ENCODE measurements around the gene ZDHHC20.
"Not testable (repeated sequence)": the region's sequence is repeated elsewhere in the genome, so short reads cannot be mapped to it uniquely, and the experiment has no call there.

The ZDHHC20 gene

GRCh38 chr13:21443171-21443570 lies 15.9 kb downstream of the ZDHHC20 start:
- in situ Hi-C loops (cut with MboI; ENCODE audit: low sequenced_read_pairs), result no loop called here

DNA sequence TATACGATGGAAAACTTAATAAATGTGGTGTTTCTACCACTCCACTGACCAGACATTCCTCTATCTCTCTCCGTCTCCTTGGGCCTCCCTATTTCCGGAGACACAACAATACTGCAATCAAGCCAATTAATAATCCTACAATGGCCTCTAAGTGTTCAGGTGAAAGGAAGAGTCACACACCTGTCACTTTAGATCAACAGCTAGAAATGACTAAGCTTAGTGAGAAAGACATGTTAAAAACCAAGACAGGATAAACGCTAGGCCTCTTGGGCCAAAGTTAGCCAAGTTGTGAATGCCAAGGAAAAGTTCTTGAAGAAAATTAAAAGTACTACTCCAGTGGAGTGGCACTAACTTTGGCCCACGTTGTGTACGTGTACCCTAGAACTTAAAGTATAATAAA lies 22.5 kb downstream of the ZDHHC20 start:
- in situ Hi-C loops (cut with MboI; ENCODE audit: low sequenced_read_pairs), result no loop called here

- in situ Hi-C loops (cut with MboI; ENCODE audit: low sequenced_read_pairs), result no loop called here
These were observed 23.4 kb downstream of the ZDHHC20 start for GRCh38 chr13:21435687-21436151.

GRCh38 chr13:21435231-21435630 lies 23.9 kb downstream of the ZDHHC20 start:
- in situ Hi-C loops (cut with MboI; ENCODE audit: low sequenced_read_pairs), result no loop called here

DNA sequence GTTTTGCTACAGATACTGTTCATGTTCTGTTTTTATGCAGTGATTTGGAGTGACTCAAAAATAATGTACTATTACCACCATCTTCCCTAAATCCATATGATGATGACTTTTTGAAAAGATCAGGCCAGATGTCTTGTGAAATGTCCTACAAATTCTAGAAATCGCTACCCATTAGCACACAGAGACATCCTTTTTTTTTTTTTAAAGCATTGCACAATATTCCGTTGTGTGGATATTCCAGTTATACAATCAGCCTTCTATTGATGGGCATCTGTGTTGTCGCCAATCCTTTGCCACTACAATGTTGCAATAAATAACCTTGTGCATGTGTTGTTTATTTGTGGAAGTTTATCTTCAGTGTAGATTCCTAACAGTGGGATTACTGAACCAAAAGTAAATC lies 24.5 kb downstream of the ZDHHC20 start:
- in situ Hi-C loops (cut with MboI; ENCODE audit: low sequenced_read_pairs), result no loop called here

DNA sequence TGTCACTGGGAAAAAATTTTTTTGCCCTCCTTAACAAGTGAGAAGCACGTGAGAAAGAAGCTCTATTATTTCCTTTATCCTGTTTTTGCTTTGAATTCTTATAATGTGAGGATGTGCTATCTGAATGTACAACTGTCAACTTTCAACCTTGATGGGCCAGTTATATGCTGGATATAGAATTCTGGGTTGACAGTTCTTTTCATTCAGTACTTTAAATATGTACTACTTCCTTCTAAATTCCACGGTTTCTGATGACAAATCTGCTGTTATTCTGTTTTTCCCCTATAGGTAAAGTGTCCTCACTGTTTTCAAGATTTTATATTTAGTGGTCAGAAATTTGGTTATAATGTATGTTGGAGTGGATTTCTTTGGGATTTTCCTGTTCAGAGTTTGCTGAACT lies 29.9 kb downstream of the ZDHHC20 start:
- in situ Hi-C loops (cut with MboI; ENCODE audit: low sequenced_read_pairs), result no loop called here

GRCh38 chr13:21427741-21428140 lies 31.4 kb downstream of the ZDHHC20 start:
- in situ Hi-C loops (cut with MboI; ENCODE audit: low sequenced_read_pairs), result no loop called here

GRCh38 chr13:21426238-21426637 lies 32.9 kb downstream of the ZDHHC20 start:
- in situ Hi-C loops (cut with MboI; ENCODE audit: low sequenced_read_pairs), result no loop called here

DNA sequence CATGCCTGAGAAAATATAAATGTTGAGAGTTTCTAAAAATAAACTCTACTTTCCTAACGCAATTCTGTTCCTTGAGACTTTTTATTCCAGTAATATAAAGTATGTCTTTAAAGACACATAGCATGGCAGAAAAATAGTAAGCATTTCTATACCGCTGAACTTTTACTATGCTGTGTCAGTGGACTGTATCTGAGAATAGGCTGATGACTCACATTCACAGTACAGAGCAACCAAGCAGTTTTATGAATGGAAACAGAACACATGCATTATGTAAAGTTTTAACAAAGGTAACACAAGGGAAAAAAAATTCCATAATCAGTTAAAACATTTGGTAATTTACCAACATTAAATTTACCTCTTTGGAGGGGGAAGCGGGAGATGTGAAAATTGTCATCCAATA lies 38.4 kb downstream of the ZDHHC20 start:
- in situ Hi-C loops (cut with MboI; ENCODE audit: low sequenced_read_pairs), result no loop called here

- in situ Hi-C loops (cut with MboI; ENCODE audit: low sequenced_read_pairs), result no loop called here
These were observed 46.1 kb downstream of the ZDHHC20 start for GRCh38 chr13:21413013-21413412.

DNA sequence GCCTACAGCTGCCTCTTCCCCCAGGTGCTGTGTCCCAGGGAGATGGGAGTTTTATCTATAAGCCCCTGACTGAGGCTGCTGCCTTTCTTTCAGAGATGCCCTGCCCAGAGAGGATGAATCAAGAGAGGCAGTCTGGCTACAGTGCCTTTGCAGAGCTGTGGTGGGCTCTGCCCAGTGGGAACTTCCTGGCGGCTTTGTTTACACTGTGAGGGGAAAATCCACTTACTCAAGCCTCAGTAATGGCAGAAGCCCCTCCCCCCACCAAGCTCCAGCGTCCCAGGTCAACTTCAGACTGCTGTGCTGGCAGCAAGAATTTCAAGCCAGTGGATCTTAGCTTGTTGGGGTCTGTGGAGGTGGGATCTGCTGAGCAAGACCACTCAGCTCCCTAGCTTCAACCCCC lies 48.6 kb downstream of the ZDHHC20 start:
- in situ Hi-C loops (cut with MboI; ENCODE audit: low sequenced_read_pairs), result not testable (repeated sequence)

GRCh38 chr13:21405309-21405708 lies 53.8 kb downstream of the ZDHHC20 start:
- in situ Hi-C loops (cut with MboI; ENCODE audit: low sequenced_read_pairs), result no loop called here

DNA sequence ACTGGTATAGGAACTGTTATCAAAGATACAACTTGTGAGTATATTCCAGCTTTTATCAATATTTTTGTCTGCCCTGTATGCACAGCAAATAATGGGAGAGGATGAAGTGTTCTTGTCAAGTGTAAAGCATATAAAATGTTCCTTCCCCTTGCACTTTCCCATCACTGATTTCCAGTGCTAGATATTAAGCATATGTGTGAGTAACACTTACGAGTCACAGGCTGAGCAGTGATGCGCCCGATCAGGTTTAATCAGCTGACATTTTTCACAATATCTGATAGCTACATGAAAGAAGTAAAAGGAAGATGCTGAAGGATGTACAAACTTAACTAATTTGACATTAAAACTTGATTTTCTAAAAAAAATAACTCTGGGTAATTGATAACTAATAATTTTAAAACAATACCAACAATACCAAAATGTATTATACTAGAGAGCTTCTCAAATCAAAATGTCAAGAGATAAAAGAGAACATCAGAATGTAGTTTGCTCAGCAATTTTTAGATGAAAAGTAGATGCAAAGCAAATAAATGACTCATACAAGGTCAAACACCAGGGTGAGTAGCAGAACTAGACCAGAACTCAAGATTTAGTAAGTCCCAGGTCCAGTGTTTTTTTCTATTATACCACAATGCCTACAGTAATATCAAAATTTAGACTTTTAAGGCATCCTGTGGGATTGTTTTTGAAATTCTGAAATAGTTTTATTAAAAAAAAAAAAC lies 56.4 kb downstream of the ZDHHC20 start:
- in situ Hi-C loops (cut with MboI; ENCODE audit: low sequenced_read_pairs), result no loop called here

DNA sequence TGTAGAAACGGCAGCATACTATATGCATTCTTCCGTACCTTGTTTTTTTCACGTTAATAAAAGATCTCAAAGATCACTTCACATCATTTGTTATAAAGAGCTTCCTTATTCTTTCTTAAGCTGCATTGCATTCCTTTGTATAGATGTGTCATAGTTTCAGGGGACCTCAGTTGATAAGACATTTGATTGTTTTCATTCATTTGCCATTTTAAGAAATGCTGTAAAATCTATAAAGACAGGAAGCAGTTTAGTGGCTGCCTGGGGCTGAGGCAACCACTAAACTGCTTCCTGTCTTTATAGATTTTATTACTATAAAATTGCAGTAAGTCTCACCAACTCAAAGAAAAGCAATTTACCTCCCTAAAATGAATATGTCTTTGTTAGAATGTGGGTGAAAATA lies 59.4 kb downstream of the ZDHHC20 start:
- in situ Hi-C loops (cut with MboI; ENCODE audit: low sequenced_read_pairs), result no loop called here

- in situ Hi-C loops (cut with MboI; ENCODE audit: low sequenced_read_pairs), result no loop called here
These were observed 63.1 kb downstream of the ZDHHC20 start for GRCh38 chr13:21395953-21396352.

DNA sequence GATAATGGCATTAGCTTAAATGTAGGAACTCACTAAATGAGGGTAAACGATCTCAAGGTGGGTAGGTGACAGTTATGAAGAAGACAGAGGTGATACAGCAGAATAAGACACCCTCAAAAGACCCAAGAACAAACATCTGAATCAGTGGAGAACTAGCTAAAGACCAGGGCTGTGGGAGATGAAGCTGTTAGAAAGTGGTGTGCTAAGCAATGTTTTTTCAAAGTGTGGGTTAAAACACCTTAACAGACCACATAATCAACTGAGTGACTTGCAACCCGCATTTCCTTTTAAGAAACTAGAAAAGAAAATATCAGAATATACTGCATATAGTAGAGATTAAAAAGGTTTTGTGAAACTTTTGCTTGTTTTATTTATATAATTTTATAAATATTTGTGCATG lies 70.0 kb downstream of the ZDHHC20 start:
- in situ Hi-C loops (cut with MboI; ENCODE audit: low sequenced_read_pairs), result no loop called here

GRCh38 chr13:21385710-21386109 lies 73.4 kb downstream of the ZDHHC20 start:
- in situ Hi-C loops (cut with MboI; ENCODE audit: low sequenced_read_pairs), result no loop called here

GRCh38 chr13:21383090-21383489 lies 76.0 kb downstream of the ZDHHC20 start:
- in situ Hi-C loops (cut with MboI; ENCODE audit: low sequenced_read_pairs), result no loop called here

DNA sequence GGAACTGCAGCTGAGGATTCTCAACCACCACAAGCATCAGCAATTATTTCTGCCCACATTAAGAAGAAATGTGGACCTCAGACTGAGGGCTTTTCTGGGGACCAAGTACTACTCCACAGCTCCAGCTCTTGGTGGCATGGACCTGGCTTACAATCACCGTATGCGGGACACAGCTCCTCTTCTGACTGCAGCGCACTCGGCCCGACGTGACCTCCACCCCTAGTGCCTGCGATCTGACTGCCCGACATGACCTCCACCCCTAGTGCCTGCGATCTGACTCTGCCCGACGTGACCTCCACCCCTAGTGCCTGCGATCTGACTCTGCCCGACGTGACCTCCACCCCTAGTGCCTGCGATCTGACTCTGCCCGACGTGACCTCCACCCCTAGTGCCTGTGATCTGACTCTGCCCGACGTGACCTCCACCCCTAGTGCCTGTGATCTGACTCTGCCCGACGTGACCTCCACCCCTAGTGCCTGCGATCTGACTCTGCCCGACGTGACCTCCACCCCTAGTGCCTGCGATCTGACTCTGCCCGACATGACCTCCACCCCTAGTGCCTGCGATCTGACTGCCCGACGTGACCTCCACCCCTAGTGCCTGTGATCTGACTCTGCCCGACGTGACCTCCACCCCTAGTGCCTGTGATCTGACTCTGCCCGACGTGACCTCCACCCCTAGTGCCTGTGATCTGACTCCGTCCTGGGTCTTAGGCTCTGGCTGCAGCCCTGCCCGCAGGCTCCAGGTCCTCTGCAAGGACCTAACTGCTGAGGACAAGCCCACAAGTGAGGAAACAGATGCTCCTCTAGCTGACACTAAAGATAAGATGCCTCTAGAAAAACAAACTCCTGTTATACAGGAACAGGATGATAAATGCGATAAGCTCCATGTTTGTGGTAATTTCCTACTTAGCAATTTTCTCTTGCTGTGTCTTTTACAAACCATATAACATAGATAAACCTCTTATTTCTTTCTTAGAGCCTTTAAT lies 81.8 kb downstream of the ZDHHC20 start:
- in situ Hi-C loops (cut with MboI; ENCODE audit: low sequenced_read_pairs), result not testable (repeated sequence)

DNA sequence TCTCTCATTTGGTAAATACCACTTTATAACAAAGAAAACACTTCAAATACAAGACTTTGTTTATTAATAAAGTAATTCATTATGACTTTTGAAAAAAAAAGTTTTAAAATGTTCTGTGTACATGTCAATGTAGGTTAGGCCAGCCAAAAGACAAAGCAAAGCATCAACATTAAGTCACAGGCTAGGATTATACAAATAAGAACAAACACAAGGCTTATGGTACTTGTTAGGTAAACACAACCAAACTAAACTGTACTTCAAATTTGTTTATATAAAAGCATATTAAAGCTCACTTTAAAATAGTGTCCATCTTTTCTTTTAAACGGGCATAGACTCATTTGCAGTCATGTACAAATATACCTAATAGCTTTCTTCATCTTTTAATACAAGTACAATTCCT lies 86.6 kb downstream of the ZDHHC20 start:
- in situ Hi-C loops (cut with MboI; ENCODE audit: low sequenced_read_pairs), result no loop called here

- in situ Hi-C loops (cut with MboI; ENCODE audit: low sequenced_read_pairs), result no loop called here
These were observed 88.1 kb downstream of the ZDHHC20 start for GRCh38 chr13:21371011-21371410.

DNA sequence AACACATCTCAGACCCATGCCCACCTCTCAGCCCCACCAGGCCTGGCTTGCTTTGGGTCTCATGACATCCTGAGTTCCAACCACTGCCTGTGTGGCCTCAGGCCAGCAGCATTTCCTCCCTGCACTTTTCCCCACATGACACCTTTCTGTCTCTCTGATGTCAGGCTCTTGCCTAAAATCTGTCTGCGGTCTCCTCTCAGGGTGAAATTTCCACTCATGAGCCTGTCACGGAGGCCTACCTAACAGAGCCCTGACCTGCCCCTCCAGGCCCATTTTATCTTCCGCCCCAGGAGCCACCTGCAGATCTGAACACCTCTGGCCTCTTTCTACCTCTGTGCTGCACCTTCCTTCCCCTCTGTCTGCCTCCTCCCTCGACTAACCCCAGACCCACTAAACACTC lies 93.5 kb downstream of the ZDHHC20 start:
- in situ Hi-C loops (cut with MboI; ENCODE audit: low sequenced_read_pairs), result no loop called here
